H54 (cell line): ENCODE data around the gene NR0B2.
"Not testable (repeated sequence)": the region's sequence is repeated elsewhere in the genome, so short reads cannot be mapped to it uniquely, and the experiment has no call there.

Experiments used
- DNase-seq: peaks from one replicate; pipeline ENCODE4 v3.0.0; 2011; ENCODE audit warnings: low spot score, mixed read lengths; ENCODE audit not compliant: insufficient read length
- FAIRE-seq: peaks from 3 replicates; lab custom pipeline; 2011; peaks lifted over from hg19 to GRCh38; lab: Jason Lieb, UNC
- POLR2A ChIP-seq: IDR thresholded peaks from 2 replicates; pipeline ENCODE4 v1.6.1; 2011; ENCODE audit warnings: low read depth, mild to moderate bottlenecking, low read length

NR0B2 gene

DNA sequence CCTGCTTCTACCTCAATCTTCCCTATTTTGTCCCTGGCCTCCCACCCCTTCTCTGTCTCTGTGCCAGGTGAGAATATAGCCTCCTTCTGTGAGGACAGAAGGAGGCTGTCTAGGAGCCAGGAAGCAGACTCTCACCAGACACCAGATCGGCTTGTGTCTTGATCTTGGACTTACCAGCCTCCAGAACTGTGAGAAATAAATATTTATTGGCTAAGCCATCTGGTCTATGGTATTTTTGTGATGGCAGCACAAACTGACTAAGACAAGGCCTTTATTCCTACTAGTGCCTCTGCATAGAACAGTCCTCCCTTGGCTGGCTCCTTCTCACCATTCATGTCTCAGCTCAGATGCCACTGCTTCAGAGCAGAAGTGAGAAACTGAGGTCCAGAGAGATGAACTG, 25.5 kb downstream of the NR0B2 start:
- no peak for TF ChIP-seq POLR2A
- DNase-seq (no peak), FAIRE-seq (no peak)

DNA sequence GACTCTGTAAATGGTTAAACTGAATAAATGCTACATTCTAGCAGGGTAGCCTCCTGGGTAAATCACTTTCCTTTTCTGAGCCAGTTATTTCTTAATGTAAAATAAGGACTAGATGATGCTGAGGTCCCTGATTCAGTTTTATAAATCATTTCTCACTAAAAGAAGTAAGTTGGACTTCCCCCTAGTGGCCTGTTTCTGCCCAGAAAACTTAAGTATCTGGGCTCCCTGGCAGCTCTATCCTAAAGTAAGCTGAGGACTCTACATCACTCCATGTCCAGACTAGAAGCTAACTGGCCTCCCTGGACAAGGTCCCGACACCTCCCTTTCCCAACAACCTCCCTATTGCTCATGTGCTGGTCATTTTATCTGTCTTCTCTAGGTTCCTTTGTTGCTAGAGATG, 26.6 kb downstream of the NR0B2 start:
- TF ChIP-seq POLR2A, result no peak
- FAIRE-seq, result no peak
- no peak for DNase-seq

GRCh38 chr1:26882696-26883463, 30.9 kb downstream of the NR0B2 start:
- no peak for TF ChIP-seq POLR2A
- FAIRE-seq, result no peak
- no peak for DNase-seq

DNA sequence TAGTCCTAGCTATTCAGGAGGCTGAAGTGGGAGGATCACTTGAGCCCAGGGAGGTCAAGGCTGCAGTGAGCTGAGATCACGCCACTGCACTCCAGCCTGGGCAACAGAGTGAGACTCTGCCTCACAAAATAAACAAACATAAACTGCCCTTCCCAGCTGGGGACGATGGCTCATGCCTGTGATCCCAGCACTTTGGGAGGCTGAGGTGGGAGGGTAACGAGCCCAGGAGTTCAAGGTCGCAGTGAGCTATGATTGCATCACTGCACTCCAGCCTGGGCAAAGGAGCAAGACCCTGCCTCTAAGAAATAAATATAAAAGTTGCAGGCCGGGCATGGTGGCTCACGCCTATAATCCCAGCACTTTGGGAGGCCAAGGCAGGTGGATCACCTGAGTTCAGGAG, 32.2 kb downstream of the NR0B2 start:
- DNase-seq, FAIRE-seq: not testable (repeated sequence)

DNA sequence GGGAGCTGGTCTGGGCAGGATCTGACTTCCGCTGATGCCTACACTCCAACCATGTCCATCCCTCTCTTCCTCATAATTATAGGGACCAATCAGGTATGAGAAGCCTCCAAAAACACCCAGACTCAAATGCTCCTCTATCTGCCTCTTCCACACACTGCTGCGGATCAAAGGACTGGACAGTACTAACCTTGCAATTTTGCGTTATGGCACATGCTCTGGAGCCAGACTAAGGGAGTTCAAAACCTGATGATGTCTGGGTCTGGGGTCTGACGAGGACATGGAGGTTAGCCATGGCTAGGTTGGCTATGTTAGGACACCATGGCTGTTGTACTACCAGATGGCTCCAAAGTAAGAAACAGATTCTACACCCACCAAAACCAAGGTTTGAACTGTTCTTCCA, 34.0 kb downstream of the NR0B2 start:
- DNase-seq, result no peak
- no peak for TF ChIP-seq POLR2A
- FAIRE-seq, result no peak

DNA sequence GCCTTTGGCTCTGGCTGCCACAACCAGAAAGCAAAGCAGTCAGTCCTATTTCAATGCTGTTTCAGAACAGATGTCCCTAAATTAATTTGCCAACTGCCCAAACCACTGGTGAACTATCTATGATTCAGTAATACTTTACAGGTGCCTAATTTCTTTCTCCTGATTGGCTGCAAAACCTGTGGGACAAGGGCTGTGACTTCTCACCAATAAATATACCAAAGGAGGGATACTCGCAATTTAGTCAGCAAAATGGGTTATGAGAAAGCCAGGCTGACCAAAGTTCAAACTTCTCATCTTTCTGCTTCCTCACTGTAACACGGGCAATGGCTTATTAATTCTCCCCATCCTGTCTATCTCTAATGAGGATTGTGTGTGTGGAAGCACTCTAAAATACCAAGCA, 36.4 kb downstream of the NR0B2 start:
- DNase-seq (no peak), FAIRE-seq (no peak)
- TF ChIP-seq POLR2A, result no peak

GRCh38 chr1:26874896-26875295, 38.9 kb downstream of the NR0B2 start:
- no peak for DNase-seq
- no peak for FAIRE-seq
- no peak for TF ChIP-seq POLR2A

DNA sequence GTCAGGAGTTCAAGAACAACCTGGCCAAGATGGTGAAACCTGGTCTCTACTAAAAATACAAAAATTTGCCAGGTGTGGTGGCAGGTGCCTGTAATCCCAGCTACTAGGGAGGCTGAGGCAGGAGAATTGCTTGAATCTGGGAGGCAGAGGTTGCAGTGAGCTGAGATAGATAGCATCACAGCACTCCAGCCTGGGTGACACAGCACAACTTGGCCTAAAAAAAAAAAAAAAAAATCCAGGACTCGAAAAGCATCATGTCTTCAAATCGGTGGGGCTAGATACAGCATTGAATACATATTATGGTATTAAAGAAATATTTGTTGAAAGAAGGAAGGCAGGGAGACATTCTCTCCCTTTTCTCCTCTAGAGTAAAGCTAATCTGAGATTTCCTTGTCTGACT, 40.7 kb downstream of the NR0B2 start:
- DNase-seq, FAIRE-seq: not testable (repeated sequence)

DNA sequence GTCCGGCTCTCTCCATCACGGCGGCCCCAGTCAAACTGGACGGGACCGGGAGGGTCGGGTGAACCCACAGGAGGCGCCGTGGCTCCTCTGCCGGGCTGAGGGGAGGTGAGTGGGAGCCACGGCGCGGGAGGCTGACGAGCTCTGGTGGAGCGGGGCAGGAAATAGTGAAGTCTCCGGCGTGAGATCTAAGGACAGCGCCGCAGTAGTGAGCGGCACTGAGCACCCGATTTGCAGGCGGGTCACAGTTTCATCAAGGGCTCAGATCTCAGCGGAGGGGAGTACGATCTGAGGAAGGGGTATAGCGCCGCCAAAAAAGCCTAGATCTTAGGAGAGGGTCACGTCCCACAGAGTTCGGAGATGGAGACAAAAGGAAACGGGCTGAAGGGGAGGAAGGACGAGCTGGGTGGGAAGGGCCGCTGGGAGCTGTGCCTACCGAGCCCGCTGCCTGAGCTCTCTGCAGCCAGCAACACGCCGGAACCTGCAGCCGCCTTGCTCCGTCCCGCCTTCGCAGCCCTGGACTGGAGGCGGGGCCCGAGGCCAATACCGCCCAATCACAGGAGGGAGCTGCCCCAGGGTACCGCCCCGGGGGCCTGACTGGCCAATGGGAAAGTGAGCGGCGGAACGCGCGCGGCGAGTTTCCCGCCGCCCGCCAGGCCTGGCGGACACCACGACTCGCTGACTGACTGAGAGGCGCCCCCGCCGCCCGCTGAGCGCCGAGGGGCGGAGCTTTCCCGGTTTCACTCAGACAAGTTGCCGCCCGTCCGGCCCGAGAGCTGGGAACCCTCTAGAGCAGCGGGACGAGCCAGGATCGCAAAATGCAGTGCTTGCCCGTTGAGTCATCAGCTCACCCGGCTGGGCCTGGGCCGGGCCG, 48.9 kb downstream of the NR0B2 start:
- peak; percentile 48 for FAIRE-seq
- peak; percentile 66 for DNase-seq
- TF ChIP-seq POLR2A, result peak; percentile 98

DNA sequence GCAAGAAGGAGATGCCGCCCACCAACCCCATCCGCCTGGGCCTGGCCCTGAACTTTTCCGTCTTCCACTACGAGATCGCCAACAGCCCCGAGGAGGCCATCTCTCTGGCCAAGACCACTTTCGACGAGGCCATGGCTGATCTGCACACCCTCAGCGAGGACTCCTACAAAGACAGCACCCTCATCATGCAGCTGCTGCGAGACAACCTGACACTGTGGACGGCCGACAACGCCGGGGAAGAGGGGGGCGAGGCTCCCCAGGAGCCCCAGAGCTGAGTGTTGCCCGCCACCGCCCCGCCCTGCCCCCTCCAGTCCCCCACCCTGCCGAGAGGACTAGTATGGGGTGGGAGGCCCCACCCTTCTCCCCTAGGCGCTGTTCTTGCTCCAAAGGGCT, 50.1 kb downstream of the NR0B2 start:
- no peak for FAIRE-seq
- DNase-seq, result no peak

DNA sequence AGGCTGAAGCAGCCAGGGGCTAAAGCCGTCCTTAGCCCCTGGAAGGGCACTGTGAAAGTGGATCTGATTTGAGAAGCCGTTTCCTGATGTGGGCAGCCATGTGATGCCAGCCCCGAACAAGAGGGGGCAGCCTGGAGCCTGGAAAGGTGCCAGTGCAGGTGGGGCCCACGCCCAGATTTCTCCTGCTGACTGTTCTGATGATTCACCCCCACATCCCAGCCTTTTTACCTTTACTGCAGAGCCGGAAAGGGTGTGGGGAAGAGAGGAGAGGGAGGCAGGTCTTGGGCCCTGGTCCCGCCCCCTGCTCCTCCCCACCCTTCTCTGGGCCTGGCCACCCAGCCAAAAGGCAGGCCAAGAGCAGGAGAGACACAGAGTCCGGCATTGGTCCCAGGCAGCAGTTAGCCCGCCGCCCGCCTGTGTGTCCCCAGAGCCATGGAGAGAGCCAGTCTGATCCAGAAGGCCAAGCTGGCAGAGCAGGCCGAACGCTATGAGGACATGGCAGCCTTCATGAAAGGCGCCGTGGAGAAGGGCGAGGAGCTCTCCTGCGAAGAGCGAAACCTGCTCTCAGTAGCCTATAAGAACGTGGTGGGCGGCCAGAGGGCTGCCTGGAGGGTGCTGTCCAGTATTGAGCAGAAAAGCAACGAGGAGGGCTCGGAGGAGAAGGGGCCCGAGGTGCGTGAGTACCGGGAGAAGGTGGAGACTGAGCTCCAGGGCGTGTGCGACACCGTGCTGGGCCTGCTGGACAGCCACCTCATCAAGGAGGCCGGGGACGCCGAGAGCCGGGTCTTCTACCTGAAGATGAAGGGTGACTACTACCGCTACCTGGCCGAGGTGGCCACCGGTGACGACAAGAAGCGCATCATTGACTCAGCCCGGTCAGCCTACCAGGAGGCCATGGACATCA, 50.7 kb downstream of the NR0B2 start, which contains the start of gene SFN:
Gene SFN, plus strand, starts transcription at position 369 of the 904 bp plus-strand sequence. Its CDS starts 64 bp downstream, at position 433.
- DNase-seq, result peak; percentile 50

More for the DNA sequence above, 50.1 kb downstream of the NR0B2 start:
- no peak for TF ChIP-seq POLR2A

GRCh38 chr1:26861889-26862378, 51.8 kb downstream of the NR0B2 start:
- no peak for TF ChIP-seq POLR2A
- DNase-seq (peak; percentile 29), FAIRE-seq (no peak)

More for the DNA sequence above, 50.7 kb downstream of the NR0B2 start, which contains the start of gene SFN:
- FAIRE-seq, result peak; percentile 81
- no peak for TF ChIP-seq POLR2A
